Stimulated activated CD4-positive, alpha-beta T cell treated with anti-CD3 and anti-CD28 coated beads, Interleukin-12 subunit alpha, Interleukin-12 subunit beta, amount 100 ng/mL, for 48 hours (primary cell): ENCODE results near the gene FAM227B.
"Not testable (repeated sequence)": the region's sequence is repeated elsewhere in the genome, so short reads cannot be mapped to it uniquely, and the experiment has no call there.

ENCODE experiments used
- DNase-seq, 3 donors: peaks; one replicate each; pipeline ENCODE4 v3.0.0-alpha.2; 2020; ENCODE audit warnings: low read depth in 2 of 3, low spot score in 1 of 3

The FAM227B gene

GRCh38 chr15:49620658-49621368 lies at the start of gene FAM227B, which contains the start of gene DTWD1:
TSS of gene FAM227B (minus strand) at chr15:49620818. CDS start at chr15:49615171, 5,647 bp downstream.
TSS of gene DTWD1 (plus strand) at chr15:49621048. CDS start at chr15:49625168, 4,120 bp downstream.
- peak; percentile 82 to 89 (median 87) for DNase-seq

- DNase-seq, result no peak
Measured at GRCh38 chr15:49669288-49669687, 48.7 kb upstream of the FAM227B start.

- DNase-seq, result not testable (repeated sequence)
Measured at GRCh38 chr15:49666486-49666885, 45.9 kb upstream of the FAM227B start.

- DNase-seq, result no peak
Measured at GRCh38 chr15:49664716-49665115, 44.1 kb upstream of the FAM227B start.

GRCh38 chr15:49656734-49657133 lies 36.1 kb upstream of the FAM227B start:
- no peak for DNase-seq

GRCh38 chr15:49652922-49653321 lies 32.3 kb upstream of the FAM227B start:
- no peak for DNase-seq

GRCh38 chr15:49650676-49651075 lies 30.1 kb upstream of the FAM227B start:
- no peak for DNase-seq

- DNase-seq, result no peak
Measured at GRCh38 chr15:49649987-49650386, 29.4 kb upstream of the FAM227B start.

- DNase-seq, result no peak
Measured at GRCh38 chr15:49646891-49647290, 26.3 kb upstream of the FAM227B start.

GRCh38 chr15:49645941-49646340 lies 25.3 kb upstream of the FAM227B start:
- no peak for DNase-seq

GRCh38 chr15:49645277-49645676 lies 24.7 kb upstream of the FAM227B start:
- DNase-seq, result no peak

GRCh38 chr15:49644364-49644794 lies 23.8 kb upstream of the FAM227B start:
- no peak for DNase-seq

- no peak for DNase-seq
Measured at GRCh38 chr15:49637857-49638256, 17.2 kb upstream of the FAM227B start.

- DNase-seq, result no peak
Measured at GRCh38 chr15:49628379-49628778, 7.8 kb upstream of the FAM227B start.

GRCh38 chr15:49627407-49627877 lies 6.8 kb upstream of the FAM227B start:
- no peak for DNase-seq

- DNase-seq, result no peak
Measured at GRCh38 chr15:49625460-49626036, 4.9 kb upstream of the FAM227B start.

- no peak for DNase-seq
Measured at GRCh38 chr15:49624056-49624455, 3.4 kb upstream of the FAM227B start.

- no peak for DNase-seq
Measured at GRCh38 chr15:49622561-49622960, 1.9 kb upstream of the FAM227B start.

GRCh38 chr15:49621887-49622286 lies 1.3 kb upstream of the FAM227B start:
- no peak for DNase-seq

GRCh38 chr15:49621401-49621811 lies 788 bp upstream of the FAM227B start:
- DNase-seq, result no peak

- no peak for DNase-seq
Measured at GRCh38 chr15:49620199-49620598, 419 bp downstream of the FAM227B start.

- DNase-seq, result no peak
Measured at GRCh38 chr15:49619226-49619625, 1.4 kb downstream of the FAM227B start.

GRCh38 chr15:49612240-49612639 lies 8.4 kb downstream of the FAM227B start:
- DNase-seq, result not testable (repeated sequence)
